Esophagus muscularis mucosa (tissue), 3 donors: Measurements from ENCODE around the gene SLC8B1.

Source experiments
- EP300 ChIP-seq: sonication (generic); formaldehyde crosslinking; IDR thresholded peaks from one replicate; pipeline ENCODE4 v1.6.1; 2017; ENCODE audit warnings: antibody characterized with exemption
- POLR2A ChIP-seq: fragments of 450-650 bp; IDR thresholded peaks from one replicate; pipeline ENCODE4 v1.6.1; 2017; ENCODE audit warnings: antibody characterized with exemption, moderate library complexity, mild to moderate bottlenecking, low read depth
- POLR2AphosphoS5 ChIP-seq, 2 donors: sonication (generic); formaldehyde crosslinking; IDR thresholded peaks; one replicate each; pipeline ENCODE4 v1.6.1; 2017; ENCODE audit warnings: antibody characterized with exemption in 2 of 2

GRCh38 chr12:113292091-113292490 is 42.8 kb downstream of the SLC8B1 start:
- no peak for TF ChIP-seq POLR2A
- TF ChIP-seq EP300, result no peak
- no peak for TF ChIP-seq POLR2AphosphoS5 (IDR thresholded peaks at IDR 0.05)
